WTC11 (cell line): ENCODE results near the gene CCBE1. TPM values are rescaled to one million over a fixed set of nuclear protein-coding genes. Genes with fewer than 3 reads are reported as not detected.

ENCODE experiments used
- ATAC-seq: fragments of 200-7000 bp; cut with Tn5 transposase; 2 replicates; pipeline ENCODE4 v1.10.0; 2021; ENCODE audit warnings: mild to moderate bottlenecking, moderate library complexity
- CTCF ChIA-PET: fragments of 300-600 bp; sonication (Branson Sonifier 250); formaldehyde crosslinking; loops from one replicate; lab custom pipeline; 2021; ENCODE audit warnings: antibody characterized with exemption; lab: Charles Lee
- POLR2A ChIA-PET: fragments of 350-600 bp; sonication (Branson Sonifier 250); formaldehyde crosslinking; loops from one replicate; lab custom pipeline; 2021; ENCODE audit warnings: antibody characterized with exemption; lab: Charles Lee
- DNase-seq: peaks from one replicate; pipeline ENCODE4 v3.0.0; 2021; ENCODE audit warnings: low spot score
- H3K27ac Mint-ChIP-seq: 2 replicates; pipeline ENCODE4 v1.8.0; 2021; ENCODE audit warnings: mixed read lengths
- H3K27me3 Mint-ChIP-seq: 2 replicates; pipeline ENCODE4 v1.8.0; 2021; ENCODE audit warnings: low read depth, mild to moderate bottlenecking, moderate library complexity, mixed read lengths
- H3K36me3 Mint-ChIP-seq: 2 replicates; pipeline ENCODE4 v1.8.0; 2021; ENCODE audit warnings: mixed read lengths
- H3K4me1 Mint-ChIP-seq: 2 replicates; pipeline ENCODE4 v1.8.0; 2022; ENCODE audit warnings: mixed read lengths
- H3K4me3 Mint-ChIP-seq: 2 replicates; pipeline ENCODE4 v1.8.0; 2021; ENCODE audit warnings: mild to moderate bottlenecking, moderate library complexity, mixed read lengths
- H3K9me3 Mint-ChIP-seq: 2 replicates; pipeline ENCODE4 v1.8.0; 2021; ENCODE audit warnings: mixed read lengths
- CTCF ChIP-seq: fragments of 200-600 bp; IDR thresholded peaks from 2 replicates; pipeline ENCODE4 v1.8.0; 2022; ENCODE audit warnings: antibody characterized with exemption
- FOXJ3 ChIP-seq: sonication (generic); formaldehyde crosslinking; IDR thresholded peaks from 2 replicates; pipeline ENCODE4 v1.9.0; 2021; ENCODE audit warnings: missing genetic modification reagents, mild to moderate bottlenecking, borderline replicate concordance
- FOXP4 ChIP-seq: sonication (generic); formaldehyde crosslinking; IDR thresholded peaks from 2 replicates; pipeline ENCODE4 v1.8.0; 2022; ENCODE audit warnings: mild to moderate bottlenecking, missing genetic modification reagents
- GTF2I ChIP-seq: fragments of 250-450 bp; sonication (Bioruptor Pico); conservative IDR thresholded peaks from 2 replicates; pipeline ENCODE4 v1.4.0; 2021; ENCODE audit warnings: mild to moderate bottlenecking
- MAX ChIP-seq: sonication (generic); formaldehyde crosslinking; IDR thresholded peaks from 2 replicates; pipeline ENCODE4 v1.8.0; 2022; ENCODE audit warnings: mild to moderate bottlenecking, missing genetic modification reagents
- MXD4 ChIP-seq: fragments of 250-450 bp; sonication (Bioruptor Pico); IDR thresholded peaks from 2 replicates; pipeline ENCODE4 v1.8.0; 2021; ENCODE audit warnings: mild to moderate bottlenecking, moderate library complexity, borderline replicate concordance
- MYBL2 ChIP-seq: sonication (generic); formaldehyde crosslinking; IDR thresholded peaks from 2 replicates; pipeline ENCODE4 v1.8.1; 2023; ENCODE audit warnings: mild to moderate bottlenecking, moderate library complexity, missing genetic modification reagents
- NFATC4 ChIP-seq: fragments of 250-450 bp; sonication (Bioruptor Pico); IDR thresholded peaks from 2 replicates; pipeline ENCODE4 v1.9.0; 2021; ENCODE audit warnings: mild to moderate bottlenecking
- RELA ChIP-seq: sonication (generic); formaldehyde crosslinking; IDR thresholded peaks from 2 replicates; pipeline ENCODE4 v1.8.1; 2022; ENCODE audit warnings: missing genetic modification reagents, mild to moderate bottlenecking, borderline replicate concordance
- SOX15 ChIP-seq: fragments of 250-450 bp; sonication (Bioruptor Pico); IDR thresholded peaks from 2 replicates; pipeline ENCODE4 v1.9.0; 2021; ENCODE audit warnings: mild to moderate bottlenecking
- SP1 ChIP-seq: sonication (generic); formaldehyde crosslinking; conservative IDR thresholded peaks from 2 replicates; pipeline ENCODE4 v1.8.1; 2022; ENCODE audit warnings: missing genetic modification reagents
- STAT6 ChIP-seq: sonication (generic); formaldehyde crosslinking; conservative IDR thresholded peaks from 2 replicates; pipeline ENCODE4 v1.8.1; 2023; ENCODE audit warnings: mild to moderate bottlenecking, low read depth, missing genetic modification reagents, moderate library complexity
- TEAD1 ChIP-seq: sonication (generic); formaldehyde crosslinking; IDR thresholded peaks from 2 replicates; pipeline ENCODE4 v1.8.0; 2022; ENCODE audit warnings: mild to moderate bottlenecking, missing genetic modification reagents
- USF1 ChIP-seq: sonication (generic); formaldehyde crosslinking; IDR thresholded peaks from 2 replicates; pipeline ENCODE4 v1.8.0; 2022; ENCODE audit warnings: mild to moderate bottlenecking, missing genetic modification reagents
- USF2 ChIP-seq: sonication (generic); formaldehyde crosslinking; IDR thresholded peaks from 2 replicates; pipeline ENCODE4 v1.8.1; 2023; ENCODE audit warnings: mild to moderate bottlenecking, missing genetic modification reagents, moderate library complexity
- ZNF219 ChIP-seq: sonication (generic); formaldehyde crosslinking; IDR thresholded peaks from 2 replicates; pipeline ENCODE4 v1.8.0; 2023; ENCODE audit warnings: missing genetic modification reagents, mild to moderate bottlenecking, borderline replicate concordance
- ZNF512 ChIP-seq: sonication (generic); formaldehyde crosslinking; IDR thresholded peaks from 2 replicates; pipeline ENCODE4 v1.8.1; 2022; ENCODE audit warnings: missing genetic modification reagents, borderline replicate concordance
- total RNA-seq: library from RNA; stranded (reverse); gene quantifications from 3 replicates; pipeline ENCODE4 v1.2.3, GENCODE V29; 2021

The CCBE1 gene
- total RNA-seq, 1 experiment from 2014 or later = 9.7 TPM

GRCh38 chr18:59419386-59419785 lies 277.8 kb downstream of the CCBE1 start (continued):
- TF ChIP-seq MXD4 (CRISPR knock-in tag) = no peak

GRCh38 chr18:59416818-59417217 lies 280.4 kb downstream of the CCBE1 start:
- ATAC-seq (no peak; the same call in 1 of the 2 replicates), DNase-seq (no peak)
- Mint-ChIP-seq H3K4me1 (no peaks in the 10 kb centered on the region), H3K27me3 (peaks cover 23% of the 10 kb centered on the region), H3K27ac (no peak overlapping the region), H3K9me3 (peaks cover 12% of the 10 kb centered on the region), H3K4me3 (no peak overlapping the region), H3K36me3 (no peaks in the 10 kb centered on the region)
- ChIA-PET CTCF (interaction anchor here (0.8 kb wide), 1 partner anchor 14 kb away, joined by 3 read pairs; no protein-coding TSS in a partner anchor), POLR2A (no interaction called here)
- TF ChIP-seq MYBL2 (CRISPR knock-in tag) = no peak
- TF ChIP-seq CTCF = no peak
- no peak for TF ChIP-seq TEAD1 (CRISPR knock-in tag)
- TF ChIP-seq RELA (CRISPR knock-in tag) = no peak
- TF ChIP-seq GTF2I (CRISPR knock-in tag) = no peak
- TF ChIP-seq FOXP4 (CRISPR knock-in tag) = no peak
- TF ChIP-seq NFATC4 (CRISPR knock-in tag) = no peak
- TF ChIP-seq USF2 = peak; percentile 92
- no peak for TF ChIP-seq SP1 (CRISPR knock-in tag)
- no peak for TF ChIP-seq MAX (CRISPR knock-in tag)
- TF ChIP-seq ZNF512 (CRISPR knock-in tag) = no peak
- TF ChIP-seq FOXJ3 (CRISPR knock-in tag) = no peak
- peak; percentile 92 for TF ChIP-seq USF1
- TF ChIP-seq STAT6 (CRISPR knock-in tag) = no peak
- no peak for TF ChIP-seq ZNF219
- TF ChIP-seq SOX15 (CRISPR knock-in tag) = no peak
